GM19455 (cell line): Measurements from ENCODE around the gene IFNG.
A peak's percentile ranks its signal among the peaks of the same experiment; 100 is the strongest.

Experiments used
- ATAC-seq: cut with Tn5 transposase; IDR thresholded peaks from one replicate; pipeline ENCODE4 v1.9.1; 2021; ENCODE audit not compliant: unreplicated experiment

IFNG gene

DNA sequence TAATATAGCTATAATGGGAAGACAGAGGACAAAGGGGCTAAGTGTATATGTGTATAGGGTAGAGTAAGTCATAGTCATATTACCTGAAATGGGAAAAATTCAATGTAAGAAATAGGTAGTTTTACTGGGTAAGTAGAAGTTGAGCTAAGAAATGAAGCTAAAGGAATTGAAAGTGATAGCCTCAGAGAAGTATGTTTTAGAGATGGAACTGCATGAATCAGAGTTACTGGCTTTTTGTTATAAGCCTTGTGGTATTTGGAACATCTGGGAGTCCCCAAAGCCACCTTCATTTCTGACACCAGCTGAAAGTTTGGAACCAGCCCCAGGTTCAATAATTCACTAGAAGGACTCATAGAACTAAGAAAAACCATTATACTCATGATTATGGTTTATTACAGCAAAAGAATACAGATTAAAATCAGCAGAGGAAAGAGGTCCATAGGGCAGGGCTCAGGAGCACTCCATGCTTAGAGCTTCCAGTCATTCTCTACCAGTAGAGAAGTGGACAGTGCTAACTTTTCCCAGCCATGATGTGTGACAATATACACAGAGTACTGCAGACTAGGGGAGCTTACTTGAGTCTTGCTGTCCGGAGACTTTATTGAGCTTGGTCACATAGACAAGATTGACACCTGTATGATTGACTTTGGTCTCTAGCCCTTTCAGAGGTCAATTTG, 9.8 kb upstream of the IFNG start:
- ATAC-seq = no peak

DNA sequence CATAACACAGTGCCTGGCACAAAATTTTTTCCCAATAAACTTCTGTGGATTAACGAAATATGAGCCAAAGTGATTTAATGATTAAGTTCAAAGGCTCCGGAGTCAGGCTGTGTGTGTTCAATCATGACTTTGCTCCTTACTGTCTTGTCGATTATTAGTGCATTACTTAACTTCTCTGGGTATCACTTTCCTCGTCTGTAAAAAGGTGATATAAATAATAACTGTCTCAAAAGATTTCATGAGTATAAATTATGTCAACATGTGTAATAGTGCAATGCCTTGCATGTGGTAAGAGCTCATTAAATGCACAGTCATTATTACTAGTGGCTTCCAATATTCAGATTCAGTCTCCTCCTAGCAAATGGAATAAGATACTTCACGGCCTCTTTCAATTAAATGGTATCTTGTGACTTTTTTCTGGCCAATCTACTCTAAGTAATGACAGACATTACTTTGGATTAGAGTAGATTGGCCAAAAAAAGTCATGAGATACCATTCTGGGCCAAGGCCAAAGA, 6.8 kb upstream of the IFNG start:
- ATAC-seq = no peak

DNA sequence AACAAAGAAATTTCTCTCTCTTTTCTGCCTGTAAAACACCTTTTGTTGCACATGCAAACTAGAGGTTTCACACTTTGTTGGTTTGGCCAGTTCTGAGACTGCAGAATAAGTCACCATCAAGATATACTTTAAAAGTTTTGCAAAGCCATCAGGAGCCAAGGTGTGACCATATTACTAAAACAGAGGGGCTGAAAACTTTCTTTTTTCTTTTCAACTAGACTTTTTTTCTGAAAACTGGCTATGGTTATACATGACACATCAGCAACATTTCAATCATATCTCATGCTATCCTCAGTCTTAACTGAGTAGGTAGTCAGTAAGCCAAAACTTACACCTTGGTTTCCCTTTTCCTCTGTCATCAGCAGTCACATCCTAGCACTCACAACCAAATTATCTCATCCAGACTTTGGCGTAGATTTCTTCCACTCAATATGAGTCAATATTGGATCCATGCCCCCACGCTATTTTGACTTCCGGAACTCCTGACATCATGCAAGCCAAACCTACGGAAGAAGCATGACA, 4.1 kb upstream of the IFNG start:
- ATAC-seq = no peak

DNA sequence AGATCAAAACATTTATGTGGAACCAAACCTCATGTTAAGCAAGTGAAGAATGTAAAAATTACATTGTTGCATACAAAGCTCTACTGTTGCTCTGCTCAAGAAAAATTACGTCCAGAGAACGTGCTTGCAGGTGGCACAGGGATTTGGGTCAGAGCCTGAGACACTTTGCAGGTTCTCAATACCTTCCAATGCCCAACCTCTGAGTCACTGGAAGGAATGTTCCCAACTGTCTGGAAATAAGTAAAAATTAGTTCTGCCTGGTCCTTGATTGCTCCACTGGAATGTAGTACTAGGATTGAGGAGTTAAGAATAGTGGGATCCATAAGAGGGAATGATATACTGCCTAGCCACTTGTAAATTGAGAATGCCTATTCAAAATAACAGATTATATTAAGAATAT, 2.8 kb upstream of the IFNG start:
- ATAC-seq = no peak

DNA sequence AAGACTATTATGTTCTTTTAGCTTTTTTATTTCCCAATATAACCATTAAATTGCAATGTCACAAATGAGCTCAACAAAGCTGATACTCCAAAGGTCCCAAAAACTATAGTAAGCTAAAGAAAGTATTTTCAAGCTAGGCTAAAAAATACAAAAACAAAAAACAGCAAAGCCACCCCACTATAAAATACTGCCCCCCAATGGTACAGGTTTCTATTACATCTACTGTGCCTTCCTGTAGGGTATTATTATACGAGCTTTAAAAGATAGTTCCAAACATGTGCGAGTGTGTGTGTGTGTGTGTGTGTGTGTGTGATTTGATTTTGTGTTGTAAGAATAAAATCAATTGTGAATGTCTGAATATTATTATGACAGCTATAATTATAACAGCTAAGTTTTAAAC, 1.1 kb downstream of the IFNG start:
- no peak for ATAC-seq

DNA sequence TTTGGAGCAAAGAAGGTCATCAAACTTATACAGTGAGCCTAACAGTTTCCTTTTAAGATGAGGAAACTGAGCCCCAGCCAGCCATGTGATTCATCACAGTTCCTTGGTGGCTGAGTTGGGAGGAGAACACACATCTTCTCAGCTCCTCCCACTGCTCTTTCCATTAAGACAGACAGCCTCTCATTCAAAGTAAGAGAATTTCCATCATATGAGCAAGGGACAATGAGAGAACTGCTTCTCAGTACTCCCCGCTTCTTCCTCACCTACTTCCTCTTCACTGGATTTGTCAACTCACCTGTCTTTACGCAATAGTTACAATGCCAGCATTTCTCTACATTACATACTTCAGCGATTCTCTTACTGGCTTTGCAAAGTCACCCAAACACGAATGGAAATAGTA, 2.2 kb downstream of the IFNG start:
- no peak for ATAC-seq

DNA sequence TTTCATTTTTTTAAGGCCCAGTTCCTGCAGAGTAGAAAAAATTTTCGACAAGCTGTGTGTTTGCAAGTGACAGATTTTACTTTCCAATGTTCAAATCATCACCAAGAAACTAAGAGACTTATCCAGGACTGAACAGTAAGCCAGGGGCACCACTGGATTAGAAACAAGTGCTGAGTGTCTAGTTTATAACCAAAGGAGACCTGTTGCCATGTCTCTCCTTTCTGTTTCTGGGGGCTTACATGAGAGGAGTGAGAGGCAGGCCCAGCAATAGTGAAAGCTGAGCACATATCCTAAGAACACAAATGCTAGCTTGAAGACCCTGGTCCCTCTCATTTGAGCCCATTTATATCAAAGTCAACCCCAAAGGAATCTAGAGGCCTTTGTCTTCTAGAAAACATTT, 2.9 kb downstream of the IFNG start:
- ATAC-seq = no peak

DNA sequence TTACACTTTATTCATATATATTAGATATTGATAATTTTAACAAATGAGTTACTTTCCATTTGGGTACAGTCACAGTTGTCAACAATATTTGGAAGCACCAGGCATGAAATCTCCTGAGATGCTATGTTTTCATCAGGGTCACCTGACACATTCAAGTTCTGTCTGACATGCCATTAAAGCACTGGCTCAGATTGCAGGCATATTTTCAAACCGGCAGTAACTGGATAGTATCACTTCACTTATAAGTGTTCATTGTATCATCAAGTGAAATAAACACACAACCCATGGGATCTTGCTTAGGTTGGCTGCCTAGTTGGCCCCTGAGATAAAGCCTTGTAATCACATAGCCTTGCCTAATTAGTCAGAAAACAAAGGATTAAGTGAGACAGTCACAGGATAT, 4.8 kb downstream of the IFNG start:
- ATAC-seq = no peak

DNA sequence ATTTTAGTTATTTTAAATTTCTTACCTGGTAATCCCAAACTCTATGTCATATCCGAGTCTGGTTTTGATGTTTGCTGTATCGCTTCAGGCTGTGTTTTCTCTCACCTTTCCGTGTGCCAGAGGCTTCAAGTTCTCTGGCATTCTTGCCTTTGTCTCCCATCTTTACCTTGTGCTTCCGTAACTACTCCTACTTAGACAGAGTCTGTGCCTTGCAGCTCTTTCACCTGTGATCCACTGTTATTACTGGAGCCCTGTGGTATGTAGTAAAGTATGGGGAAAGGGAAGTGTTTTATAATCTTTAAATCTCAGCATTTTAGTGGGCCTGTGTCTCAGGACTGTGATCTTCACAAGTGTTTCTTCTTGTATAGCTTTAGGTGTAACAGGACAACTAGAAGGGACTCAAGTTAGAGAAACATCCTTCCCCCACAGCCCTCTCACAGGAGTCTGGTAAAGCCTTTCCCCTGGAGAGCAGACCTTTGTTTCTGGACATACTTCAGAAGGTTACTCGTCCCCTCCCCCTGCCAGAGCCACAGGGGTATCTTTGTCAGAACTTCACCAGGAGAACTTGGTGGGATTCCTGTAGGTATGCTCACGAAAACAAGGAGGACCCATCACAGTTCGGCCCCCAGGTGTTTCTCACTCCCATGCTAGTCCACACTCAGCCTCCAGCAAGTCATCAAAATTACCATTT, 11.1 kb downstream of the IFNG start:
- no peak for ATAC-seq

DNA sequence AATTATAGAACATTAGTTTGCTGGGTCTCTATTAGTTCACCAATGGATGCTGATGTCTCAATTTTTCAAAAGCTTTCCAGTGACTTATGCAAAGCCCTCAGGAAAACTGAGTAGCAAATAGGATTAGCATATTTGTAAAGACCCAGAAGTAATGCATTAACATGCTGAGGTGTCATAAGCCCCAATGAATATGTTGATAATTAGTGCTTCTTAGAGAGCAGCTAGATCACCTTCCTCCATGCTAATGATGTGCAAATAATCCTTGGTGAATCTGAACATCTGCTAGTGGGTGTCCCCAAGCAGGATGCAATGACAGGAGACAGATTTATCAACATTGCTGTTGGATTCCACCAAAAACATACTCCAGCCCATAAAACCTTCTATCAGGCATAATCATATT, 19.0 kb downstream of the IFNG start:
- no peak for ATAC-seq

DNA sequence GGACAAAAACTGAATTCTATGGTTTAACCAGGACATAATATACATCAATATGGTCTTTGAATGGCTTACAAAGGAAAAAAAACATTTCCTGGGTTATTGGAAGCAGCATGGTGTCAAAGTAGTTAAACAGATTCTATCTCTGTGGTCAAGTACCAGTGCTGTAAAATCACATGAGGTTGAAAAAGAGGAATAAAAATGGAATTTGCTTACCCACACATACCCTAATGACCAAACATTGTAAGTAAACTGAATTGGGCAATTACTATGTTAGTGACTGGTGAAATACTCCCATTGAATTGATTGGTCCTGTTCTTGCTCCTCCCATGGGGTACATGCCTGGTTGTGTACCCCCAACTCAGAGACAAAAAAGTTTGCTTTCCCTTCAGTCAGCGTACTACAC, 19.6 kb downstream of the IFNG start:
- no peak for ATAC-seq

DNA sequence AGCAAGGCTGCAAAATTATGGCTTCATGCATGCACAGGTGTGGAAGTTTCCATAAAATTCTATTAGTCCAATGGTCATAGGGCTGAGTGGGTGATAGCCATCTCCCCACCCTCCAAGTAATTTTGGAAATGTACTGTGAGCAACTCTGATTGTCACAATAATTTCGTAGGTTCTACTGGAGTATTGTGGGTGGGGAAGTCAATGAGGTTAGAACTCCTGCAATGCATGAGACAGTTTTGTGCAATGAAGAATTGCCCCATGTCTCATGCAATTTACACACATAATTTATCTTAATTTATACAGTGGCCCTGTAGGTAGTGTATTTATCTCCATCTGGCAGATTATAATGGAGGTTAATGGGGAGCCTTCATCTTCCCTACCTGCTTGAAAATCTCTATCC, 20.5 kb downstream of the IFNG start:
- no peak for ATAC-seq

DNA sequence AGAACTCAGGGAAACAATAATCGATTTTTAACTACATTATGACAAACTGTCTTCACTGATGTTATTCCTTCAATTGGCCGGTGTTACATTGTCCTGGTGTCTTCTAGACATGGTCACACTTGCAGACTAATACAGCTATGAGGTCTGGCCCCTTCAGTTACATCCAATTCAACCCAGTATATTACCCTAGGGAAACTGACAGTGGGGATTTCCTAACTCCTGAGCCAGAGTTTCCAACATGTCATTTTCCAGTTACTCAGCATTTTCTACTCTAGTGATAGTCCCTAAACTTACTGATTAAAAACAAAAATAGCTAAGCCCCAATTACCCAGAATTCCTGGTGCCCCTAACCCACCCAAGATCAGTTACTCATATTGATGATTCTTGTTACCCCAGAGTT, 21.1 kb downstream of the IFNG start:
- ATAC-seq = no peak

DNA sequence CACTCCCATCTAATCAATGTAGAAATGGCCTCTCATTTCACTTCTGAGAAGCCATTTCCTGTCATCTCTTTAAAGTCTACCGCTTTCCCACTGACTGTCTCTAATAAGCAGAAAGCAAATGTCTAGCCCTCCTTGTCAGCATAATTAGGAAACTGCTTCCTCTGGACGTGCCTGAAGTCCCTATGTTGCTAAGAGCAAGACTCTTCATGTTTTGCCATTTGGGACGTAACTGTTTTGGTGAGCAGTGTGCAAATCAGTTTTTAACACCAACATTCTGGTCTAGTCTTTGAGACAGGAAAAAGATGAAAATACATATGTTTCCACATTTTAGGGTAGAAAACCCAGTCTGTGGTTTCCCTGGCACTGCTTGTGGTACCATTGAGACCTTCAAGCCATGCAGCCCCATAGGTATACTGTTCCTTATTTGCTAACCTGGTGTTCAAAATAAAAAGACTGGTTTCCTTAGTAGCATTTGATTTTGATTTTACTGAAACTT, 22.2 kb downstream of the IFNG start:
- no peak for ATAC-seq

DNA sequence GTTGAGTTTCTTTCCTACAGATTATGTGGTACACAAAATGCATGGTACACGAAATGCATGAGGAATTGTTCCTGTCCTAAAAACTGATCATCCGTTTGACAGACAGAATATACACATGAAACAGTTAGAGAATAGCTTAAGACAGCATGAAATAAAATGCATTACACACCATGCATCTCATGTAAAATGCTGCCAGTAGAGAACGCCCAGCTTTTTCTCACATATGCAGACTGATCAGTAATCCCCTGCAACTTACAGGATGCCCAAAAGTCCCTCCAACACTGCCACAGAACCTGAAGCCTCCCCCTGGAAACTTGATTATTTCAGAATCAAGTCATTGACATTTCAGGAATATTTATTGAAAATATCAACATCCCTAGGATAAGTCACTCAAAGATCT, 24.0 kb downstream of the IFNG start:
- no peak for ATAC-seq

DNA sequence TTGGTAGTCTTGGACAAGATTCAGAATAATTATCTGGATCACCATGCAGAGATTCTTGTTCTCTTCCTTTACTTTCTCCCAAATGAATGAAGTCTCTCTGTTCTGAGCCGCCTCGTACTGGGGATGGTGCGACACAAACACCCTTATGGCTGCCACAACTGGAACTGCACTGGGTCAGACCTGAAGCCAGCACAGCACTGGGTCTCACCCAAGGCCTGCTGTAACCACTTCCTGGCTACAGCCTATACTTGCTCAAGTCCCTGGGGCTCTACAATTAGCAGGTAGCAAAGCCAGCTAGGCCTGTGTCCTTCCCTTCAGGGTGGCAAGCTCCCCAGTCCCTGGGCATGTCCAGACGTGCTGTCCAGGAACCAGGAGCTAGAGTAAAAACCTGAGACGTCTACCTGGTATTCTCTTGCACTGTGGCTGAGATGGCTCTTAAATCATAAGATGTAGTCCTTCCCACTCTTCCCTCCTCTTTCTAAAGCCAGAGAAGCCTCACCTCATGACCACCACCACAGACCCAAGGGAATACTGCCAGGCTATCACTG, 27.6 kb downstream of the IFNG start:
- ATAC-seq = no peak

DNA sequence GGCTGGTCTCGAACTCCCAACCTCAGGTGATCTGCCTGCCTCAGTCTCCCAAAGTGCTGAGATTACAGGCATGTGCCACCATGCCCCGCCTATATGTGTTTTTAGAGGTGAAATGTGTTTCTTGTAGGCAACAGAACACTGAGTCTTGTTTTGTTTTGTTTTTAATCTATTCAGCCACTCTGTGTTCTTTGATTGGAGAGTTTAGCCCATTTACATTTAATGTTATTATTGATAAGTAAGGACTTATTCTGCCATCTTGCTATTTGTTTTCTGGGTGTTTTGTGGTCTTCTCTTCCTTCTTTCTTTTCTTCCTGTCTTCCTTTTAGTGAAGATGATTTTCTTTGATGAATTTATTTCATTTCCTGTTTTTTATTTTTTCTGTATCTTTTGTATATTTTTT, 29.6 kb downstream of the IFNG start:
- no peak for ATAC-seq

DNA sequence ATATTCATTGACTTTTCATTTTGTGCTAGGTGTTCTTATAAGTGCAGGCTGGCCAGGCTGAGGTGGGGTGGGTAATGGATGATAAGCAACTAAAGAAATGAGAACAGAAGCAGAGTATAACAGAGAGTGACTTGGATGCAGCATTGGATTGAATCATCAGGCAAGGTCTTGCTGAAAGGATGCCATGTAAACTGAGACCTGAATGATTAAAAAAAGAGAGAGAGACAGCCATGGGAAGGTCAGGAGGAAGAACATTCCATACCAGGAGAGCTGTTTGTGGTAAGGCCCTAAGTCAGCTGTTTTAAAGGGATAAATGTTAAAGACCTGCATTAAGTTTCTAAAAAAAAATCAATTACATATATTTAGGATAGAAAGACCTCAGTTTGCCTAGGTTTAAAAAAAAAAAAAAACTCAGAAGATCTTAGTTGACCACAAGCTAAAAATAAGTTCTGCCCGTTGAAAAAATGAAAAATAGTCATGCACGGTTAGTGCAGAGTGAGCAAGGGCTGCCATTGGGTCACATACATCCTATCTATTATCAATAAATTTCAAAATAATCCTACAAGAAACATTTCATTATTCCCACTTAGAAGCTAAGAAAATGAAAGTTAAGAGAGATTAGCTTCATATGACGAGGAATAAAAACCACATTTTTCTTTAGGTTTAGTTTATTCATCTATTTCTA, 37.2 kb downstream of the IFNG start:
- ATAC-seq = no peak

DNA sequence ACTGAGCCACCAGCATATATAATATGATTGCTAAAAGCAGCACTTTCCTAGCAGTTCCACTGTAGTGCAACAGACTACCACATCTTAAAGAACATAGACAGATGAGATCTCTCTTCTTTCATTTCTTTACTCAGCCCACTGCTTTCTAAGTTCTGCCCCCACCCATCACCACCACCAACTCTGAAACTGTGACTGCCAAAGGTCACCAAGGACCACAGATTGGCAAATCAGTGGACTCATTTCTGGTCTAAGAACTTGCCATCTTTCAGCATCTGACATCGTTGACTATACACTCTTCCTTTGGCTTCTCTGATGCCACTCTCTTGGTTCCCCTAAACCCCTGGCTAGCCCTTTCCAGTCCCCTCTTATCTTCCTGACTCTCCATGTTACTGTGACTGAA, 38.4 kb downstream of the IFNG start:
- ATAC-seq = no peak

DNA sequence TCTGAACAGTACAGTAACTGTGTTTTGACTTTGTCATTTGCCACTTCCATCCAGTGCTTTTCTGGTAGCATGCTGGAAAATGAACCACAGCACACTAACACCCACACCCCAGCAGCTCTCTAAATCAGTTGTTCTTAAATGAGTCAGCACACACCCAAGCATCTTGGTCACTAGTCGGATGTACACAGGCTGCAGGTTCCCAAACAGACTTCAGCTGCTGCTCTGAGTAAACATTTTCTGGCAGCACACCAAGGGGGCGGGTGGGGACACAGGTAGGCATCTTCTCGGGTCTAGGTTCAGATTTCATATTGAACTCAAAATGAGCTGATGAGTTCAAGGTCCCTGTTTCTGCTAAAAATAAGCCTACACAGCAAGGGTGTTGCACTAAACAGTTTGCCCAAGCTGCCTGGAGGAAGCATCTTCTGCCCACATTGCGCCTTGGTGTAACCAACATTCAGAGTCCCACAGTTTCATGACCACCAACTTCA, 39.8 kb downstream of the IFNG start:
- ATAC-seq = peak; percentile 91

DNA sequence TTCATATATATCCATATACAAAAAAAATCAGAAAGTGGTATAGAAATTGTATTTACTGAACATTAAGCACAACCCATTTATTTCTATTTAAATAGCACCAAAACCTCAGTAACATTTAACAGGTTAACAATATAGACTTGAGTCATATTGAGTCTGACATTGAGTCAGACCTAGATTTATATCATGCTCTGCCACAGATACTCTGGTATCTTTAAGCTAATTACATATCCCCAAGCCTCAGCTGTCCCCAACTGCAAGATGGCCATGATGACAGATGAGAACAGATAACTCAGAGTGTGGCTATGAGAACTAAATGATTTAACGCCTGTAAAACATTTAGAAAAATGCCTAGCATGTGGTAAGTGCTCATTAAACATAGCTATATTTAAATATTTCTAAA, 40.3 kb downstream of the IFNG start:
- peak; percentile 65 for ATAC-seq
